ENCODE measurements around the gene BICRAL. TPM values are rescaled to one million over a fixed set of nuclear protein-coding genes. Genes with fewer than 3 reads are reported as not detected.

Gene BICRAL
- total RNA-seq, 4 donors from 2014 or later: 15.8 to 22.8 (median 16.9) TPM

GRCh38 chr6:42864602-42865001, 82.8 kb downstream of the BICRAL start:
- no peak for TF ChIP-seq CTCF (IDR thresholded peaks at IDR 0.05; ENCODE audit: low read depth)

DNA sequence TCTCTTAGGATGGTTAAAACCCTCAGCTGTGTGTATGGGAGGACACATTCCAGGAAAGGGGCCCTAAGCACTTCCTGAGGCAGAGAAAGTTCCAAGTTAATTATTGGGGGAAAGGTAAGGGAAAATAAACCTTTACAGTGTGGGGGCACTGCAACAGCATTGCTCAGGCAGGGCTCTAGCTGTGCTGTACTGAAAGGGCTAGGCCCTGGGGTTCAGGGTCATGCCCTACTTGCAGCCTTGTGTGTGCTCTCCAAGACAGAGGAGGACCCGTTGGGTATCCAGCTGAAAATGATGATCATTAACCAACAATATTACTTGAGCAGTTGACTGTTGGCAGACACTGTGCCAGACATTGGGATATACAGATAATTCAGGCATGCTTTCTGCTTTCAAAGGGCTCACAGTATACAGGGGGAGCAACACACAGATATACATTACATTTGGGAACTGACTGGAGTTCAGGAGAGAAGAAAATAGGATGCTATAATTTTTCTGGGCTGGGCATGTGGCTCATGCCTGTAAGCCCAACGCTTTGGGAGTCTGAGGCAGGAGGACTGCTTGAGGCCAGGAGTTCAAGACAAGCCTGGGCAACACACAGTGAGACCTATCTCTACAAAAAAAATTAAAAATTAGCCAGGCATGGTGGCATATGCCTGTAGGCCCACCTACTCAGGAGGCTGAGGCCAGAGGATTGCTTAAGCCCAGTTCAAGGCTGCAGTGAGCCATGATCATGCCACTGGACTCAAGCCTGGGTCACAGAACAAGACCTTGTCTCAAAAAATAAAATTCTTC, 88.5 kb downstream of the BICRAL start:
- TF ChIP-seq CTCF (IDR thresholded peaks at IDR 0.05; ENCODE audit: low read depth): no peak

- no peak for TF ChIP-seq CTCF (IDR thresholded peaks at IDR 0.05; ENCODE audit: low read depth)
Observed at GRCh38 chr6:42871711-42872110, 89.9 kb downstream of the BICRAL start.

GRCh38 chr6:42873313-42873712, 91.5 kb downstream of the BICRAL start:
- TF ChIP-seq CTCF (IDR thresholded peaks at IDR 0.05; ENCODE audit: low read depth): no peak

DNA sequence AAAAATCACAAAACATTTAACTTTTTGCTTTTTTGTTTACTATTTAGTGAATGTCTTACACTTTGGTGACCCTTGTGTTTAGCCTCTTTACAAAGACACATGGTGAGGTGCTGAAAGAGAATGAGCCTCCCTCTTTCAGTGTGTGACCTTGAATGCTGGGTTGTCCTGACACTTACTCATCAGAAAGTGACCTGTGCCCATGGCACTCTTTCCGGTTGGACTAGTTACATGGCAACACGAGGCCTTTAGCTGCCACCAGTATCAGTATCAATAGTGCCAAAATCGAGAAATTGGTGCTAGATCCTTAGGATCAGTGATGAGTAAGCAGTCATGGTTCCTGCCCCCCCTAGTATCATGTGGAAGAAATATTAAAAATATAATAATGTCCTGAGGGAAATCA, 95.8 kb downstream of the BICRAL start:
- TF ChIP-seq CTCF (IDR thresholded peaks at IDR 0.05; ENCODE audit: low read depth): no peak

DNA sequence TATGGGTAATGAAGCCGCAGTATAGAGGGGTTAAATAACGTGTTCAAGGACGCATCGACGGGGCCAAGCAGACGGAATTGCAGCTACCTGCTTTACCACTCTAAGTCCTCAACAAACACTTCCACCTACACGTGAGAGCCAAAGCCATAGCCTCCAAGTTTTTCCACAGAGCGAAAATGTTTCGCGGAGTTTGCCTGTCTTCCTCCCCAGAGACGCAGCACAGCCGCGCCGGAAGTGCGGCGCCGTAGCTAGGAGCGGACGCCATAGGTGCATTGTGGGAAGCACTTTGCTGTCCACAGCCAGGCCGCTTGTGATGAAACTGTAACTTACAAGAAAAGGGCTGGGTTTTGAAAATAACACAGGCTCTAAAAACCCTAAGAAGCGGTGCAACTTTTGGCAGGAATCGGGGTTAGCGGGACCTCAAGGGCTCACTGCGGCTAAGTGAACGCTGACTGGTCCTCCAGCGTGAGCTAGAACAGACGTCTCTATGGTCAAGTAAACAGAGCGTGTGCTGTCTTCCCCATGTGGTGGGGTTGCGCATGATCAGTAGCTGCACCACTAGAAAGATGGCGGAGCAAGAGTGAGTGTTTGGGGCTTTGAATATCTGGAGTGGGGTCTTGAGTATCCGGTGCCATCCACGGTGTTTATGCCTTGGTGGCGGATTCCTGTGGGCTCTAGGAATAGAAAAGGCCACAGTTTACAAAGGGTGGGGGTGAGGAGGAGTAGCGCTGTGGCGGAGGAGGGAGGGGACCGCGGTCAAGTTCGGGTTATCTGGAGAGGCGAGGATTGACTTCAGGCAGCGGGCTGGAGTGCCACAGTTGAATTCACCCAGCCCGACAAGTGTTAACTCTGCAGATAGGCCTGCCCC, 97.8 kb downstream of the BICRAL start, which contains the start of gene RPL7L1:
Gene RPL7L1 (plus strand): TSS at position 245 of the 868 bp plus-strand sequence. CDS start 295 bp downstream, at position 540.
- TF ChIP-seq CTCF (IDR thresholded peaks at IDR 0.05; ENCODE audit: low read depth): no peak

DNA sequence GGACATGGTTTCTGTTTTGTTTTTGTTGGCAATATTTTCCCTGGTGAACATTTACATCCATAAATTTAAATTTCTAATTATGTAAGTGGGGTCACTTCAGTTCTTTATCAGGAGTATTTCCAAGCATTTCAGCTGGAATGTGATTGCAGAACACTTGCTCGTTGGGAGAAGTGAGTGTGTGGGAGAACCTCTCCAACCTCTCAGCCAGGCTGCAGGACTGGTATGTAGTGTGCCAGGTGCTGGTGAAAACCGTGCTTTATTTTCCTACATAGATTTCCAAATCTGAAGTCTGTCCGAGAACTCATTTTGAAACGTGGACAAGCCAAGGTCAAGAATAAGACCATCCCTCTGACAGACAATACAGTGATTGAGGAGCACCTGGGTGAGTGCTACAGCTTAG, 103.8 kb downstream of the BICRAL start:
- no peak for TF ChIP-seq CTCF (IDR thresholded peaks at IDR 0.05; ENCODE audit: low read depth)
